Measurements from ENCODE around the gene CENPVL3. TPM values are rescaled to one million over a fixed set of nuclear protein-coding genes. Genes with fewer than 3 reads are reported as not detected.
"Not testable (repeated sequence)": the region's sequence is repeated elsewhere in the genome, so short reads cannot be mapped to it uniquely, and the experiment has no call there.

The CENPVL3 gene
- total RNA-seq = not detected

DNA sequence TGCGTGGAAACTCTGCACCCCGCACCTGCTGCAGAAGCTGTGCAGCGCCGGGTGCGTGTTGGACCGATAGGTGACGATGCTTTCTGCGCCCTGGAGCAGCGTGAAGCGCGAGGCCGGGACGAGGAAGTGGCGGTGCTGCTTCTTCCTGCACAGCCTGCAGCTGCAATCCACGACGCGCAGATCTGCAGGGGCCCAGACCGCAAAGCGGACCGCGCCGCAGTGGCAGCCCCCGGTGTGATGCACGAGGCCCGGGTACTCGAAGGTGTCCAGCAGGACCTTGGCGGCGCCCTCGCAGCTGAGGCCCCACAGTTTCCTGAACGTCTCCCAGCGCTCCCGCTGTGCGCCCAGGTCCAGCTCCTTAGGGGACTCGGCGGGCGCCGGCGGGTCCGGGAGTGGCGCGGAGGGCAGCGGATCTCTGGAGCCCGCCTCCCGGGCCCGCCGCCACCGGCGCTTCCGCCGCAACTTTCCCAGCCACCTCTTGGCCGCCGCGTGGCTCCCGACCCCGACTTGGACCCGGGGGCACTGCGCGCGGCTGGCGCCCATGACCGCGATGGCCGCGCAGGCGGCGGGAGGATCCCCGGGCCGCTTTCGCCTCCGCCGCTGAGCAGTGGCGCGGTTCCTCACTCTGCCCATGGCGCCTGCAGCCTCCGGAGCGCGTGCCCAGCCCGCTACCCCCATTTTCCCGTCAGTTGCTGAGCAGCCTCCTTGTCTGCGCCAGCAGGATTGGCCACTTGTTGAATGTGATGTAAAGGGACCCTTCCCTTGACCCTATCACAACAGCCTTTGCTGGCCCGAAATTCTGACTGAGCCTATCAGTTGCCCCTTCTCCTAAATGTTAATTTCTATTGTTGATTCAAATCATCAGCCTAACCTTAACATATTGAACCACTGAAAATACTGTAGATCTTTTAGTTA lies at the start of gene CENPVL3:
Gene CENPVL3 (minus strand): TSS at position 672 of the 915 bp plus-strand sequence. CDS start 39 bp downstream, at position 633.
- H3K4me1 Mint-ChIP-seq (ENCODE audit: low read depth in 2 of 2); H3K4me3 Mint-ChIP-seq; ATAC-seq; DNase-seq (ENCODE audit: low spot score); H3K9me3 Mint-ChIP-seq; H3K27ac Mint-ChIP-seq; H3K36me3 Mint-ChIP-seq: not testable (repeated sequence)
- H3K27me3 Mint-ChIP-seq = peaks cover 39 to 54% of the 10 kb centered on the region in 2 donors

GRCh38 chrX:51665981-51666380 lies 47.3 kb upstream of the CENPVL3 start:
- Mint-ChIP-seq H3K36me3 (no peaks in the 10 kb centered on the region), H3K27me3 (peaks cover 28 to 29% of the 10 kb centered on the region in 2 donors), H3K4me3 (no peak overlapping the region), H3K27ac (no peak overlapping the region), H3K9me3 (no peaks in the 10 kb centered on the region), H3K4me1 (ENCODE audit: low read depth in 2 of 2) (no peaks in the 10 kb centered on the region)
- DNase-seq (ENCODE audit: low spot score) (no peak), ATAC-seq (no peak)

DNA sequence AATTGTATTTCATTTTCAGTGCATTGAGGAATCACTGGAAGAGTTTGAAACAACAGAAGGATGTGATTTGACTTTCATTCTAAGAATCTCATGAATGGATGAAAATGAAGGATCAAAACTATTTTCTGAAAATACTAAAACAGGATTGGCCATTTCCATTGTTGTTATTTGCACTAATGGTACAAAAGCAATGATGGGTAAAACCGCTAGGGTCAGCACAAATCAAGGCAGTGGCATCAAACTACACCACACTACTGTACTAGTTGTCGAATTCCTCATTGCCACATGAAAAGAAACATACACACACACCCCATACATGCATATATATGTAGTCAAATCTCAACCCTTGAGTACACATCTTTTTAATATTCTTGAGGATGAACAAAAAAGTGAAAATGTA lies 24.7 kb upstream of the CENPVL3 start:
- no peaks in the 10 kb centered on the region for H3K9me3 Mint-ChIP-seq
- no peaks in the 10 kb centered on the region for H3K36me3 Mint-ChIP-seq
- peaks cover 25 to 31% of the 10 kb centered on the region in 2 donors for H3K27me3 Mint-ChIP-seq
- DNase-seq (ENCODE audit: low spot score) = no peak
- no peaks in the 10 kb centered on the region for H3K4me1 Mint-ChIP-seq (ENCODE audit: low read depth in 2 of 2)
- H3K4me3 Mint-ChIP-seq = no peak overlapping the region
- no peak for ATAC-seq
- H3K27ac Mint-ChIP-seq = no peak overlapping the region

DNA sequence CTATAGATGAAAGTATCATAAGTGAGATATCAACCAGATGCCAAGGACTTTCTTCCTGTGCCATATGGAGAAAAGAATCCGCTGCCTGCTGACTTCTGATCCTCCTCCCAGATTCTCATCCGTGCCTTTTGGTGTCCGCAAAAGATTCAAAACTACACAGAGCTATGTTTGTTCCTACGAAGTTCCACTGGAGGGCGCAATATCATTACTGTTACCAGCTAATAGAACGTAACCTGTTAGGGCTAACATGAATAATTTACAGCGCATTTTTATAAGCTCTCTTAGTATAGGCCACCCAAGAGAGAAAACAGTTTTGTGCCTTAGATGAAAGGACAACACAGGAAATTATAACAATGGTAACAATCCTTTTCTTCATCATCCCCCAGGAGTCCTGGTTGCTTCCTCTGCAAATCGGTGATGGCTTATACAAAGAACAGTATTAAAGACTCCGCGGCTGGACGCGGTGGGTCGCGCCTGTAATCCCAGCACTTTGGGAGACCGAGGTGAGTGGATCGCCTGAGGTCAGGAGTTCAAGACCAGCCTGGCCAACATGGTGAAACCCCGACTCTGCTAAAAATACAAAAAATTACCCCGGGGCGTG lies 22.8 kb upstream of the CENPVL3 start:
- H3K36me3 Mint-ChIP-seq = no peaks in the 10 kb centered on the region
- no peaks in the 10 kb centered on the region for H3K4me1 Mint-ChIP-seq (ENCODE audit: low read depth in 2 of 2)
- no peak for DNase-seq (ENCODE audit: low spot score)
- H3K9me3 Mint-ChIP-seq = no peaks in the 10 kb centered on the region
- ATAC-seq = no peak
- peaks cover 21 to 23% of the 10 kb centered on the region in 2 donors for H3K27me3 Mint-ChIP-seq
- no peak overlapping the region for H3K4me3 Mint-ChIP-seq
- no peak overlapping the region for H3K27ac Mint-ChIP-seq

- not testable (repeated sequence) for H3K4me1 Mint-ChIP-seq (ENCODE audit: low read depth in 2 of 2); DNase-seq (ENCODE audit: low spot score); H3K27ac Mint-ChIP-seq; H3K4me3 Mint-ChIP-seq; H3K36me3 Mint-ChIP-seq; ATAC-seq; H3K9me3 Mint-ChIP-seq
- H3K27me3 Mint-ChIP-seq = peaks cover 18 to 32% of the 10 kb centered on the region in 2 donors
Observed at GRCh38 chrX:51636511-51636910, 17.8 kb upstream of the CENPVL3 start.

GRCh38 chrX:51614353-51615012 lies 4.2 kb downstream of the CENPVL3 start:
- no peaks in the 10 kb centered on the region for H3K9me3 Mint-ChIP-seq
- no peaks in the 10 kb centered on the region for H3K36me3 Mint-ChIP-seq
- DNase-seq (ENCODE audit: low spot score) = no peak
- no peak overlapping the region for H3K27ac Mint-ChIP-seq
- peaks cover 29 to 32% of the 10 kb centered on the region in 2 donors for H3K27me3 Mint-ChIP-seq
- ATAC-seq = no peak
- no peak overlapping the region for H3K4me3 Mint-ChIP-seq
- H3K4me1 Mint-ChIP-seq (ENCODE audit: low read depth in 2 of 2) = no peaks in the 10 kb centered on the region

- no peaks in the 10 kb centered on the region for H3K36me3 Mint-ChIP-seq
- ATAC-seq (no peak), DNase-seq (ENCODE audit: low spot score) (no peak)
- no peak overlapping the region for H3K4me3 Mint-ChIP-seq
- H3K4me1 Mint-ChIP-seq (ENCODE audit: low read depth in 2 of 2) = no peaks in the 10 kb centered on the region
- H3K27me3 Mint-ChIP-seq = peaks cover 0 to 13% of the 10 kb centered on the region in 2 donors
- H3K27ac Mint-ChIP-seq = no peak overlapping the region
- H3K9me3 Mint-ChIP-seq = no peaks in the 10 kb centered on the region
Observed at GRCh38 chrX:51608766-51609165, 9.9 kb downstream of the CENPVL3 start.

GRCh38 chrX:51608126-51608525 lies 10.6 kb downstream of the CENPVL3 start:
- ATAC-seq (no peak), DNase-seq (ENCODE audit: low spot score) (no peak)
- Mint-ChIP-seq H3K27me3 (peaks cover 0 to 13% of the 10 kb centered on the region in 2 donors), H3K4me1 (ENCODE audit: low read depth in 2 of 2) (no peaks in the 10 kb centered on the region), H3K36me3 (no peaks in the 10 kb centered on the region), H3K27ac (no peak overlapping the region), H3K9me3 (no peaks in the 10 kb centered on the region), H3K4me3 (no peak overlapping the region)

GRCh38 chrX:51606446-51606845 lies 12.3 kb downstream of the CENPVL3 start:
- no peaks in the 10 kb centered on the region for H3K9me3 Mint-ChIP-seq
- H3K36me3 Mint-ChIP-seq = no peaks in the 10 kb centered on the region
- no peak for DNase-seq (ENCODE audit: low spot score)
- H3K4me1 Mint-ChIP-seq (ENCODE audit: low read depth in 2 of 2) = no peaks in the 10 kb centered on the region
- H3K27ac Mint-ChIP-seq = no peak overlapping the region
- H3K27me3 Mint-ChIP-seq = peaks cover 1 to 5% of the 10 kb centered on the region in 2 donors
- no peak overlapping the region for H3K4me3 Mint-ChIP-seq
- no peak for ATAC-seq

DNA sequence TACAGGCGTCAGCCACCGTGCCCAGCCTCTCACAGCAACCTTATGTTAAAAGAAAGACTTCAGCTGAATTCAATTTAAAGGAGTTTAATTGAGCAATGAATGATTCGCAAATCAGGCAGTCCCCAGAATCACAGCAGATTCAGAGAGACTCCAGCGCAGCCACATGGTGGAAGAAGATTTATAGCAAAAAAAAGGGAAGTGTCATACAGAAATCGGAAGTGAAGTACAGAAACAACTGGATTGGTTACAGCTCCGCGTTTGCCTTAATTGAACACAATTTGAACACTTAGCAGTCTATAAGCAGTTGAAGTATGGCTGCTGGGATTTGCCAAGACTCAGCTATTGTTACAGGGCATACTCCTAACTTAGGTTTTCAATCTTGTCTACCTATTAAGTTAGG lies 19.8 kb downstream of the CENPVL3 start:
- DNase-seq (ENCODE audit: low spot score) (no peak), ATAC-seq (no peak)
- H3K27me3 Mint-ChIP-seq = peaks cover 30 to 31% of the 10 kb centered on the region in 2 donors
- no peaks in the 10 kb centered on the region for H3K36me3 Mint-ChIP-seq
- no peak overlapping the region for H3K27ac Mint-ChIP-seq
- H3K4me1 Mint-ChIP-seq (ENCODE audit: low read depth in 2 of 2) = no peaks in the 10 kb centered on the region
- H3K4me3 Mint-ChIP-seq = no peak overlapping the region
- no peaks in the 10 kb centered on the region for H3K9me3 Mint-ChIP-seq

GRCh38 chrX:51571874-51572273 lies 46.8 kb downstream of the CENPVL3 start:
- peaks cover 0 to 20% of the 10 kb centered on the region in 2 donors for H3K27me3 Mint-ChIP-seq
- no peak overlapping the region for H3K4me3 Mint-ChIP-seq
- DNase-seq (ENCODE audit: low spot score) (no peak), ATAC-seq (no peak)
- H3K27ac Mint-ChIP-seq = no peak overlapping the region
- H3K4me1 Mint-ChIP-seq (ENCODE audit: low read depth in 2 of 2) = no peaks in the 10 kb centered on the region
- H3K36me3 Mint-ChIP-seq = no peaks in the 10 kb centered on the region
- H3K9me3 Mint-ChIP-seq = no peaks in the 10 kb centered on the region

DNA sequence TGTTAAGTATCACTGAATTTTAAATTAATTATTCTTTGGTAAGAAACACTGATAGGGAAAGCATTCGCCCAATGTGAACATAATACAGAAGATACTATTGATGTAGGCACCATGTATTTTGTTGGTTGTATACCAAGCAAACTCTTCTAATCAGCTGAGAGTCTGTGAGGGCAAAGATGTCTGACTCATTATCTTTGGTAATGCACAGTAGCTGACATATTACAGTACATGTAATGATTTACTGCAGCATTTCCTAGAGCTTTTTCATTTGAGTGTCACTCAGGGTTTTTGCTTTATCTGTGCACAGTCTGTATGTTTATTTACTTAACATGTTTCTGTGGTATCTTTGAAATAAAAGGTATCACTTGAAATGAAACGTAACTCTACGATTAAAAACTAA lies 49.2 kb downstream of the CENPVL3 start:
- no peaks in the 10 kb centered on the region for H3K9me3 Mint-ChIP-seq
- H3K27ac Mint-ChIP-seq = no peak overlapping the region
- no peak for DNase-seq (ENCODE audit: low spot score)
- H3K36me3 Mint-ChIP-seq = no peaks in the 10 kb centered on the region
- no peak for ATAC-seq
- H3K4me1 Mint-ChIP-seq (ENCODE audit: low read depth in 2 of 2) = no peaks in the 10 kb centered on the region
- H3K4me3 Mint-ChIP-seq = no peak overlapping the region
- peaks cover 0 to 20% of the 10 kb centered on the region in 2 donors for H3K27me3 Mint-ChIP-seq

GRCh38 chrX:51568586-51568985 lies 50.1 kb downstream of the CENPVL3 start:
- Mint-ChIP-seq H3K9me3 (no peaks in the 10 kb centered on the region), H3K27me3 (peaks cover 0 to 20% of the 10 kb centered on the region in 2 donors), H3K36me3 (no peaks in the 10 kb centered on the region), H3K27ac (no peak overlapping the region), H3K4me3 (no peak overlapping the region), H3K4me1 (ENCODE audit: low read depth in 2 of 2) (no peaks in the 10 kb centered on the region)
- no peak for ATAC-seq
- no peak for DNase-seq (ENCODE audit: low spot score)

Measured in natural killer cell treated with Interleukin-12 subunit alpha and Interleukin-12 subunit beta and Interleukin-15 and Interleukin-18, amount 100 ng/mL, for 72 hours (primary cell).